Suprapubic skin (tissue), 4 donors: ENCODE data around the gene ETV7.
"Not testable (repeated sequence)": the region's sequence is repeated elsewhere in the genome, so short reads cannot be mapped to it uniquely, and the experiment has no call there.

ENCODE experiments used
- CTCF ChIP-seq, 2 donors: fragments of 200-600 bp in 1 of 2; fragments of 450-650 bp in 1 of 2; sonication (generic) in 1 of 2; IDR thresholded peaks; one replicate each; pipeline ENCODE4 v1.5.1; 2016 to 2019; ENCODE audit warnings: antibody characterized with exemption in 2 of 2, mild to moderate bottlenecking in 1 of 2, moderate library complexity in 1 of 2
- POLR2A ChIP-seq, 2 donors: fragments of 450-650 bp; IDR thresholded peaks; one replicate each; pipeline ENCODE4 v1.6.1; 2017; ENCODE audit warnings: antibody characterized with exemption in 2 of 2, mild to moderate bottlenecking in 2 of 2, moderate library complexity in 2 of 2
- POLR2AphosphoS5 ChIP-seq, 3 donors: sonication (generic); formaldehyde crosslinking; IDR thresholded peaks; one replicate each; pipeline ENCODE4 v1.6.1; 2017; ENCODE audit warnings: antibody characterized with exemption in 3 of 3

- TF ChIP-seq CTCF, POLR2A, POLR2AphosphoS5 (IDR thresholded peaks at IDR 0.05): not testable (repeated sequence)
These were observed 24.1 kb downstream of the ETV7 start for GRCh38 chr6:36363371-36363752.
